Epithelial cell of prostate (primary cell): ENCODE results near the gene PDE4A.
"Not testable (repeated sequence)": the region's sequence is repeated elsewhere in the genome, so short reads cannot be mapped to it uniquely, and the experiment has no call there.

Source experiments
- DNase-seq: peaks from one replicate; pipeline ENCODE4 v3.0.0-alpha.2; 2011; ENCODE audit warnings: low read depth, low spot score
- H3K27ac ChIP-seq: fragments of 450-650 bp; 2 replicates; pipeline ENCODE4 v1.5.1; 2017; ENCODE audit warnings: mild to moderate bottlenecking

Gene PDE4A

DNA sequence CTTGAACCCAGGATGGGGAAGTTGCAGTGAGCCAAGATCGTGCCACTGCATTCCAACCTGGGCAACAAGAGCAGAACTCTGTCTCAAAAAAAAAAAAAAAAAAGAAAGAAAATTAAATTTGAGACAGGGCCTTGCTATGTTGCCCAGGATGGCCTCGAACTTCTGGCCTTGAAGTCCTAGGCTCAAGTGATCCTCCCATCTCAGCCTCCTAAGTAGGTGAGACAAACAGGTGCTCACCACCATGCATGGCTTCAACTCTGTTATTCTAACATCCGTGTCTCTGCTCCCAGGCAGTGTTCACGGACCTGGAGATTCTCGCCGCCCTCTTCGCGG lies 40.3 kb downstream of the PDE4A start:
- no peak overlapping the region for H3K27ac ChIP-seq
- DNase-seq, result no peak

DNA sequence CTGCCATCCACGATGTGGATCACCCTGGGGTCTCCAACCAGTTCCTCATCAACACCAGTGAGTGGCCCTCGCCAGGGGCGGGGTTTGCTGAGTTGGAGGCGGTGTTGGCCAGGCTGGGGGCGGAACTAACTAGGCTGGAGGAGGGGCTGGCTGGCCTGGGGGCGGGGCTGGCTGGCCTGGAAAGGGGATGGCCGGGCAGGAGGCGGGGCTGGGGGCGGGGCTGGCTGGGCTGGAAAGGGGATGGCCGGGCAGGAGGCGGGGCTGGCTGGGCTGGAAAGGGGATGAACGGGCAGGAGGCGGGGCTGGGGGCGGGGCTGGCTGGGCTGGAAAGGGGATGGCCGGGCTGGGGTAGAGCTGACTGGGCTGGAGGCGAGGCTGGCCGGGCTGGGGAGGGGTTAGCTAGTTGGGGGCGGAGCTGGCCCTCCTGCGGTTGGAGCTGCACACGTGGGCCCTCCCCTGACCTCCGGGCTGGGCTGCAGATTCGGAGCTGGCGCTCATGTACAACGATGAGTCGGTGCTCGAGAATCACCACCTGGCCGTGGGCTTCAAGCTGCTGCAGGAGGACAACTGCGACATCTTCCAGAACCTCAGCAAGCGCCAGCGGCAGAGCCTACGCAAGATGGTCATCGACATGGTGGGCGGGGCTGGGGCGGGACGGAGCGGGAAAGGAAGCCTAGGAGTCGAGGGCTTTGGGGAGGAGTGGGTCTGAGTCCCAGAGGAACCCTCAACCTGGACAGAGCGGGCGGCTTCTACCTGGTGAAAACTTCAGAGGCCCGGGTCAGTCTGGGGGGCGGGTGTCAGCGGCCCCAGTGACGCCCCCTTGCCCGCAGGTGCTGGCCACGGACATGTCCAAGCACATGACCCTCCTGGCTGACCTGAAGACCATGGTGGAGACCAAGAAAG lies 41.0 kb downstream of the PDE4A start:
- peak overlapping the region; percentile 34 for H3K27ac ChIP-seq
- DNase-seq, result peak; percentile 73

- DNase-seq, result not testable (repeated sequence)
- peak overlapping the region; percentile 34 for H3K27ac ChIP-seq
These were observed 41.7 kb downstream of the PDE4A start for GRCh38 chr19:10462042-10462441.

DNA sequence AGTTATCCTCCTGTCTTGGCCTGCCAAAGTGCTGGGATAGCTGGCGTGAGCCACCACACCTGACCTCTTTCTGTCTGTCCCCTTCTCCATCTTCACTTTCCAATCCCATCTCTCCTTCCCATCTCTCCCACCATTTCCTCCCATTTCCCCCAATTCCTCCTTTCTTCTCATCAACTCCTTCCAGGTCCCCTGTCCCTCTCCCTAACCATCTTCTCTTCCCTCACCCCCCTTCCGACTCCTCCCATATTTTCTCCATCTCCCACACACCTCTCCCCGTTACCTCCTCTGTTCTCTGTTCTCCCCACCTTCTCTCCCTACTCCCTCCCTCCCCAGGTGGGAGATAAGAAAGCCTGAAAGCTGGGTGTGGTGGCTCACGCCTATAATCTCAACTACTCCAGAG lies 42.2 kb downstream of the PDE4A start:
- no peak overlapping the region for H3K27ac ChIP-seq
- no peak for DNase-seq

GRCh38 chr19:10464456-10464855 lies 44.1 kb downstream of the PDE4A start:
- no peak overlapping the region for H3K27ac ChIP-seq
- DNase-seq, result no peak

GRCh38 chr19:10467104-10467706 lies 46.9 kb downstream of the PDE4A start:
- no peak overlapping the region for H3K27ac ChIP-seq
- DNase-seq, result no peak

GRCh38 chr19:10468133-10468532 lies 47.8 kb downstream of the PDE4A start:
- no peak overlapping the region for H3K27ac ChIP-seq
- DNase-seq, result no peak

- peak; percentile 8 for DNase-seq
These were observed 51.6 kb downstream of the PDE4A start for GRCh38 chr19:10471909-10472308.

GRCh38 chr19:10473192-10473591 lies 52.9 kb downstream of the PDE4A start:
- no peak for DNase-seq
- no peak overlapping the region for H3K27ac ChIP-seq

More at GRCh38 chr19:10471909-10472308, 51.6 kb downstream of the PDE4A start:
- H3K27ac ChIP-seq, result no peak overlapping the region

DNA sequence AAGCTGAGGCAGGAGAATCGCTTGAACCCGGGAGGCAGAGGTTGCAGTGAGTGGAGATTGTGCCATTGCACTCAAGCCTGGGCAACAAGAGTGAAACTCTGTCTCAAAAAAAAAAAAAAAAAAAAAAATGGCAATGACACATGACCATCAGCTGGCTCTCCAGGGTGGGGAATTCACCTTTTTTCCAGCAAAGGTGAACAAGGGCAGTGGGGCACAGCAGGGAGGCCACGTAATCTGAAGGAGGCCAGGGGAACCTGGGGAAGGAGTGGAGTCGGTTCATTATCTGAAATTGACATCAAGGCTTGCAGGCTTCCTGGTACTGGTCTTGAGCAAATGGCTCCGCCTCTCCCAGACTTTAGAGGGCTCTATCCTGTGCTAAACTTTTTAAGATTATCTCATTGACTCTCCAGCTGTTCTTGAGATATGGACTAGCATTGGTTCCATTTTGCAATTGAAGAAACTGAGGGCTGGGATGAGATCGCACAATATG lies 54.7 kb downstream of the PDE4A start:
- H3K27ac ChIP-seq, result no peak overlapping the region
- DNase-seq, result no peak

DNA sequence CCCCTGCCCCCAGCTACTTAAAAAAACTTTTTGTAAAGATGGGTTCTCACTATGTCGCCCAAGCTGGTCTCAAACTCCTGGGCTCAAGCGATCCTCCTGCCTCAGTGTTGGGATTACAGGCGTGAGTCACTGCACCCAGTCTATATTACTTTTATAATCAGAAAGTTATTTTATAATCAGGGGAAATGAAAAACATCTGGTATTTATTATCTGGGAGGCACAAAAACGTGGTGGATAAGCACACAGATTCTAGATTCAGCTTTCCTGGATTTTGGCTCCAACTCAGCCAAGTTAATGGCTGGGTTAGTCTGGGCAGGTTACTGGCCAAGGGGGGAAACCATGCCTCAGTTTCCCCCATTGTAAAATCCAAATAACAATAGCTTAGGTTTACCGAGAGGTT lies 58.1 kb downstream of the PDE4A start:
- DNase-seq, result no peak
- no peak overlapping the region for H3K27ac ChIP-seq

DNA sequence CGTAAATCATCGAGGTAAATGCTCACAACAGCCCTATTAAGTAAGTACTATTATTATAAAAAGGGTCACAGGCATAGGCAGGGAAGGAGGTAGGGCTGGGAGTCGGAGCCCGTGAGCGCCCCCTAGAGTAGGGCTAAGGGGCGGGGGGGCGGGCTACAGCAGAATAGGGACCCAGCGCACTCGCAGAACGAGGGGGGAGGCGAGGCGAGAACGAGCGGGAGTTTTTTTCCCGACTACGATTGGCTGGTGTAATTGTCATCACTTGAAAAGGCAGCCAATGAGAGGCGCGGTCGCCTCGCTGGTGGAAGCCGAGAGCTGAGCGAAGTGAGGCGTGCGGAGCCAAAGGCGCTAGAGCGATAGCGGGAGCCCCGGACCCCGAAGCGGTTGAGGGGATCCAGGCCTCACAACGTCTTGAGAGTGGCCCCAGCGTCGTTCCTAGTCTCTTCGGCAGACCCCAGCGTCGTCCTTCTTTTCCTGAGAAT lies 58.6 kb downstream of the PDE4A start:
- DNase-seq, result no peak
- H3K27ac ChIP-seq, result no peak overlapping the region

GRCh38 chr19:10486551-10486950 lies 66.2 kb downstream of the PDE4A start:
- no peak overlapping the region for H3K27ac ChIP-seq
- DNase-seq, result no peak

DNA sequence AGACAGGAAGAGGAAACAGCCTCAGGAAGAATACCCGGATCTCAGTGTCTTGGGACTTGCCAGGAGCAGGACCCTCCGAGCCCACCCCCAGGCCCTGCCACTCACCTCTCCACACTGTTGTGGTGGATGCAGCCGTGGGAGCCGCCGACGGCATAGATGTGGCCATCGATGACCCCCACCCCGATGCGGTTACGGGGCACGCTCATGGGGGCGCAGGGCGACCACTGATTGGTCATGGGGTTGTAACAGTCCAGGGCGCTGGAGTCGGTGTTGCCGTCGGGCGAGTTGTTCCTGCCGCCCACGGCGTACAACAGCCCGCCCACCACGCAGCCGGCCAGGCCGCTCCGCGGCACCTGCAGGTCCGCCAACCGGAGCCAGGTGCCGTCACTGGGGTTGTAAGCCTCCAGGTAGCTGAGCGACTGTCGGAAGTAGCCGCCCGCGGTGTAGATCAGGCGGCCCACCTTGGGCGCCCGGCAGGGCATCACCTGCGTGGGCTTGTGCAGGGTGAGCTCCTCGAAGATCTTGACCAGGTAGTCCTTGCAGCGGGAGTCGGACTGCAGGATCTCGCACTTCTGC lies 71.2 kb downstream of the PDE4A start:
- no peak for DNase-seq
- no peak overlapping the region for H3K27ac ChIP-seq

- no peak overlapping the region for H3K27ac ChIP-seq
- no peak for DNase-seq
These were observed 77.0 kb downstream of the PDE4A start for GRCh38 chr19:10497371-10497770.

DNA sequence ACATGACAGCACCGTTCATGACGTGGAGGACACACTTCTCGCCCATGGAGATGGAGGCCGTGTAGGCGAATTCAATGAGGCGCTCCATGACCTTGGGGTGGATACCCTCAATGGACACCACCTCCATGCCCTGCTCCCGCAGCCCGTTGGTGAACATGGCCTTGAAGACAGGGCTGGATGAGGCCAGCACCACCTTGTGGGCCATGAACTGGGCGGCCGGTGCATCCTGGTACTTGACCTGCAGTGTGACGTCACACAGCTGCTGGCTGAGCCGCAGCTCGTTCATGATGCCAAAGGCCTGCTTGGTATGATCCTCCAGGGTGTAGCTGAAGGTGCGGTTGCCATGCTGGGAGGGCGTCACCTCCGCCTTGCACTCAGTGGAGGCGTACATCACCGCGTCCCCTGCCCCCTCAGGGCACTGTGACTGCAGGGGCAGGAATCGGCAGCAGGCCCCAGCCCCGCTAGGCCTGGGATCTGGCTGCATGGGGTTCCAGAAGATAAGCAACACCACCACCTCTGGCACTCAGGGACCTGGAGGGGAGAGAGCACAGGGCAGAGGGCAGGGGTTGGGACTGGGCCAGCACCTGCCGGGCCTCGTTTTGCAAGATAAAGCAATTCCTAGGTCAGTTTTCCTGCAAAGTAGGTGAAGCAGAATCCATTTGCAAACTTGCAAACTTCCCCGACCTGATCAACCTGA lies 79.4 kb downstream of the PDE4A start:
- H3K27ac ChIP-seq, result no peak overlapping the region
- no peak for DNase-seq

GRCh38 chr19:10500247-10500592 lies 79.9 kb downstream of the PDE4A start:
- DNase-seq, result no peak
- no peak overlapping the region for H3K27ac ChIP-seq

- DNase-seq, result no peak
- H3K27ac ChIP-seq, result peak overlapping the region; percentile 79
These were observed 81.7 kb downstream of the PDE4A start for GRCh38 chr19:10501971-10502523.

DNA sequence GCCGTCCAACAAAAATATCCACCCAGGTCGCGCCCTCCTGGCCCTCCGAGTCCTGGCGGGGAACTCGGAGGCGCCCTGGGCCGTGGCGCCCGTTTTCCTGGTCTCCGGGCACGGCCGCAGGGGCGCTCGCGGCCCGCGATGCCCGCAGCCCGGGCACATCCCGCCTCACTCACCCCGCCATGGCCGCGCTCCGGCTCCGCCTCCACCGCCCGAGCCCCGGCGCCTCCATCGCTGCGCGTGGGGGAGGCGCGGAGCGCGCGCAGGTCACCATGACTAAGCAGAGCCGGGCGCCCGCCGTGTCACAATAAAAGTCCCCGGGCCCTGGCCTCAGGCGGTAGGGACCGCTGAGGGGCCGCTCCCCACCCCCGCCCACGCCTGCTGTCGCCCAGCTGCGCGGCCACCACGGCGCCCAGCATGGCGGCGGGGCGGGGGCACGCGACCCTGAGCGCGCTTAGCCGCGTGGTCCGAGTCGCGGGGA lies 82.2 kb downstream of the PDE4A start:
- peak; percentile 44 for DNase-seq
- peak overlapping the region; percentile 79 for H3K27ac ChIP-seq
